NT2/D1 (cell line): ENCODE results near the gene CCDC78.

ENCODE experiments used
- SUZ12 ChIP-seq: IDR thresholded peaks from 2 replicates; pipeline ENCODE4 v1.6.1; 2011; ENCODE audit not compliant: insufficient read length, insufficient read depth; ENCODE audit errors: extremely low read depth
- YY1 ChIP-seq: IDR thresholded peaks from 2 replicates; pipeline ENCODE4 v1.6.1; 2011; ENCODE audit not compliant: insufficient read length, insufficient read depth

DNA sequence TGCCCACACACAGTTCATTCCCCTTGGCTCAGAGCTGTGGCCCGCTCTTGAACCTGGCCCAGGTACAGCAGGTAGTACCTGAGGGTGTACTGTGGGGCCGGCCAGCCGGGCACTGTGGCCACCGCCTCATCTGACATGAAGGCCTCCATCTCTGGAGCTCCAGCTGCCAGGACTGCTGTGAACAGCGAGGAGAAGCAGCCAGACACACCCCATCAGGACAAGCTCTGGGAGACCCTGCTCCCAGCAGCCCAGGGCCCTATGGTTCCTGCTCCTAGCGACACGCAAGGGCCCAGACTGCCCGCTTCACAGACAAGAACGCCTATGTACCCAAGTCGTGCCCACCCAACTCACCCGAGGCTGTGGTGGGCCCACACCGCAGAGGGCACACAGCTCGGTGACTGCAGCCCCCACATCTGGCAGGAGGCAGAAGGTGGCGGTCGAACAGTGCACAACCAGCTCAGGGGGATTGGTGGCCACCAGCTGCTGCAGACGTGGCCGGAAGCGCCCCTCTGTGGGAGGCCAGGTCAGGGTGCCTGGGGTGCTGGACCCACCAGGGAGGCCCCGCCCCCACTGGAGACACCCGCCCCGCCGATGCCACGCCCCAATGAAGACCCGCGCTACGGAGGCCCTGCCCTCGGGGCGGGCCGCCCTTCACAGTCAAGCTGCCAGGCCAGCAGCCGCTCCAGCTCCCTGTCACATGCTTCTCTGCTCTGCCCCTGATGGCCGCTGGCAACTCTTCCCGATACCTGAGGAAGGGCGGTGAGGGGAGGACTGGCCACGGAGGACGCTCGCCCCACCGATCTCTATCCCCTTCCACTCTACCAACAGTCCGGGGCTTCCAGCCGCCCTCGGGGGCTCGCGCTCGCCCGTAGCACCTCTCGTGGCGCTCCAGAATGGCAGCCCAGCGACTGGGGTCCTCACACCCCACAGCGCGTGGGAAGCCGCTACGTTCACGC lies 47.1 kb downstream of the CCDC78 start:
- TF ChIP-seq YY1, result no peak
- TF ChIP-seq SUZ12, result no peak
